ENCODE results near the gene STUM.

DNA sequence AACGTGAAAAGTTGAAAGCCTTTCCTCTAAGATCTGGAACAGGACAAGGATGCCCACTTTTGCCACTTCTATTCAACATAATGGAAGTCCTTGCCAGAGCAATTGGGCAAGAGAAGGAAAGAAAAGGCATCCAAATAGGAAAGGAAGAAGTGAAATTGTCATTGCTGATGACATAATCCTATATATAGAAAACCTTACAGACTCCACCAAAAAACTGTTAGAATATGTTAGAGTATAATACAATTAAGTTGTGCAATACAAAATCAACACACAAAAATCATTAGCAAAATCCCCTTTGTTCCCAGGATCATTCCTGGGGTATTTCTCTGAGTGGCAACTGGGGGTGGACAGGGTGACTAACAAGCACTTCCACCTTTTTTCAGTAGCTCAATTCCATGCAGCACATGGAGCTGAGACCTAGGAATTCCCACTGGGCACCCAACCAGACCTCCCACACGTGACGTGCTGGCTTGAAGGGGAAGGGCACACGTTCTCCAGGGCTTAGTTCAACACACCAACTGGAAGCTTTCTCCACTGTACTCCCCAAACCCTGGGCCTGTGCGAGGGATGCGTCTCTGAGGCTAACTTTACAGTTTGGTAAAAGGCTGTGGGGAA, 9.6 kb downstream of the STUM start:
- no peak for TF ChIP-seq EP300 (IDR thresholded peaks at IDR 0.05; ENCODE audit: borderline replicate concordance in 1 of 2, low read depth in 2 of 2, low read length in 2 of 2)
- TF ChIP-seq, protein P1, sequence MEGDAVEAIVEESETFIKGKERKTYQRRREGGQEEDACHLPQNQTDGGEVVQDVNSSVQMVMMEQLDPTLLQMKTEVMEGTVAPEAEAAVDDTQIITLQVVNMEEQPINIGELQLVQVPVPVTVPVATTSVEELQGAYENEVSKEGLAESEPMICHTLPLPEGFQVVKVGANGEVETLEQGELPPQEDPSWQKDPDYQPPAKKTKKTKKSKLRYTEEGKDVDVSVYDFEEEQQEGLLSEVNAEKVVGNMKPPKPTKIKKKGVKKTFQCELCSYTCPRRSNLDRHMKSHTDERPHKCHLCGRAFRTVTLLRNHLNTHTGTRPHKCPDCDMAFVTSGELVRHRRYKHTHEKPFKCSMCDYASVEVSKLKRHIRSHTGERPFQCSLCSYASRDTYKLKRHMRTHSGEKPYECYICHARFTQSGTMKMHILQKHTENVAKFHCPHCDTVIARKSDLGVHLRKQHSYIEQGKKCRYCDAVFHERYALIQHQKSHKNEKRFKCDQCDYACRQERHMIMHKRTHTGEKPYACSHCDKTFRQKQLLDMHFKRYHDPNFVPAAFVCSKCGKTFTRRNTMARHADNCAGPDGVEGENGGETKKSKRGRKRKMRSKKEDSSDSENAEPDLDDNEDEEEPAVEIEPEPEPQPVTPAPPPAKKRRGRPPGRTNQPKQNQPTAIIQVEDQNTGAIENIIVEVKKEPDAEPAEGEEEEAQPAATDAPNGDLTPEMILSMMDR (IDR thresholded peaks at IDR 0.05; ENCODE audit: control extremely low read depth in 1 of 3, insufficient read depth in 1 of 3, low read depth in 1 of 3, low read length in 3 of 3): no peak
- TF ChIP-seq YY1 (IDR thresholded peaks at IDR 0.05; ENCODE audit: low read depth, low read length): no peak
- no peak for TF ChIP-seq POLR2A (IDR thresholded peaks at IDR 0.05; ENCODE audit: control extremely low read depth in 1 of 2, low read depth in 2 of 2, low read length in 2 of 2)

All from H1 (cell line).